Effector memory CD4-positive, alpha-beta T cell (primary cell): Measurements from ENCODE around the gene SPPL3.

Experiments used
- DNase-seq, 3 donors: peaks; one replicate each; pipeline ENCODE4 v3.0.0-alpha.2; 2020
- H3K27ac ChIP-seq: 2 replicates; pipeline ENCODE4 v1.7.0; 2013; ENCODE audit warnings: mild to moderate bottlenecking, low read length, moderate library complexity; ENCODE audit not compliant: insufficient read depth, poor library complexity, severe bottlenecking
- H3K27me3 ChIP-seq: replicated peaks from 2 replicates; pipeline ENCODE4 v1.7.0; 2013; ENCODE audit warnings: mild to moderate bottlenecking, low read length; ENCODE audit not compliant: insufficient read depth, control insufficient read depth, poor library complexity, severe bottlenecking
- H3K36me3 ChIP-seq: 2 replicates; pipeline ENCODE4 v1.7.0; 2013; ENCODE audit warnings: mild to moderate bottlenecking, low read length, moderate library complexity; ENCODE audit not compliant: control insufficient read depth, insufficient read depth
- H3K4me1 ChIP-seq: 2 replicates; pipeline ENCODE4 v1.7.0; 2013; ENCODE audit warnings: low read length, mild to moderate bottlenecking; ENCODE audit not compliant: control insufficient read depth, insufficient read depth, poor library complexity, severe bottlenecking
- H3K4me3 ChIP-seq: 2 replicates; pipeline ENCODE4 v1.7.0; 2013; ENCODE audit warnings: low read length, low read depth, mild to moderate bottlenecking; ENCODE audit not compliant: insufficient read depth, poor library complexity, severe bottlenecking
- H3K9me3 ChIP-seq: 2 replicates; pipeline ENCODE4 v1.7.0; 2013; ENCODE audit warnings: mild to moderate bottlenecking, low read length, moderate library complexity; ENCODE audit not compliant: control insufficient read depth

SPPL3 gene

GRCh38 chr12:120822832-120823503 is 81.2 kb downstream of the SPPL3 start:
- Histone ChIP-seq H3K27me3 (no peaks in the 10 kb centered on the region), H3K4me3 (no peak overlapping the region), H3K9me3 (no peaks in the 10 kb centered on the region), H3K36me3 (no peaks in the 10 kb centered on the region), H3K4me1 (peaks cover 3% of the 10 kb centered on the region), H3K27ac (no peak overlapping the region)
- no peak for DNase-seq

GRCh38 chr12:120821878-120822277 is 82.3 kb downstream of the SPPL3 start:
- no peaks in the 10 kb centered on the region for H3K36me3 ChIP-seq
- no peak for DNase-seq
- H3K27ac ChIP-seq: no peak overlapping the region
- peaks cover 3% of the 10 kb centered on the region for H3K4me1 ChIP-seq
- H3K9me3 ChIP-seq: no peaks in the 10 kb centered on the region
- H3K4me3 ChIP-seq: no peak overlapping the region
- no peaks in the 10 kb centered on the region for H3K27me3 ChIP-seq

GRCh38 chr12:120820884-120821510 is 83.2 kb downstream of the SPPL3 start:
- H3K27me3 ChIP-seq: no peaks in the 10 kb centered on the region
- DNase-seq: no peak
- H3K9me3 ChIP-seq: no peaks in the 10 kb centered on the region
- no peak overlapping the region for H3K27ac ChIP-seq
- no peaks in the 10 kb centered on the region for H3K36me3 ChIP-seq
- H3K4me3 ChIP-seq: no peak overlapping the region
- peaks cover 3% of the 10 kb centered on the region for H3K4me1 ChIP-seq

GRCh38 chr12:120818416-120818815 is 85.7 kb downstream of the SPPL3 start:
- no peak for DNase-seq
- Histone ChIP-seq H3K9me3 (no peaks in the 10 kb centered on the region), H3K4me3 (no peak overlapping the region), H3K27ac (no peak overlapping the region), H3K27me3 (no peaks in the 10 kb centered on the region), H3K36me3 (no peaks in the 10 kb centered on the region), H3K4me1 (peaks cover 3% of the 10 kb centered on the region)

GRCh38 chr12:120817559-120818330 is 86.4 kb downstream of the SPPL3 start:
- no peak for DNase-seq
- Histone ChIP-seq H3K27me3 (no peaks in the 10 kb centered on the region), H3K4me3 (no peak overlapping the region), H3K4me1 (peaks cover 3% of the 10 kb centered on the region), H3K36me3 (no peaks in the 10 kb centered on the region), H3K27ac (no peak overlapping the region), H3K9me3 (no peaks in the 10 kb centered on the region)

- H3K36me3 ChIP-seq: no peaks in the 10 kb centered on the region
- H3K4me1 ChIP-seq: peaks cover 3% of the 10 kb centered on the region
- H3K9me3 ChIP-seq: no peaks in the 10 kb centered on the region
- H3K27ac ChIP-seq: no peak overlapping the region
- no peak for DNase-seq
- H3K4me3 ChIP-seq: no peak overlapping the region
- no peaks in the 10 kb centered on the region for H3K27me3 ChIP-seq
Observed at GRCh38 chr12:120816363-120816762, 87.8 kb downstream of the SPPL3 start.

GRCh38 chr12:120814903-120815429 is 89.2 kb downstream of the SPPL3 start:
- Histone ChIP-seq H3K4me1 (no peaks in the 10 kb centered on the region), H3K9me3 (no peaks in the 10 kb centered on the region), H3K27me3 (no peaks in the 10 kb centered on the region), H3K36me3 (no peaks in the 10 kb centered on the region), H3K27ac (no peak overlapping the region), H3K4me3 (no peak overlapping the region)
- no peak for DNase-seq

- H3K4me1 ChIP-seq: no peaks in the 10 kb centered on the region
- H3K9me3 ChIP-seq: no peaks in the 10 kb centered on the region
- no peak overlapping the region for H3K27ac ChIP-seq
- DNase-seq: no peak
- no peak overlapping the region for H3K4me3 ChIP-seq
- H3K27me3 ChIP-seq: no peaks in the 10 kb centered on the region
- H3K36me3 ChIP-seq: peaks cover 4% of the 10 kb centered on the region
Observed at GRCh38 chr12:120814203-120814902, 89.8 kb downstream of the SPPL3 start.

- Histone ChIP-seq H3K4me1 (no peaks in the 10 kb centered on the region), H3K36me3 (peaks cover 4% of the 10 kb centered on the region), H3K9me3 (no peaks in the 10 kb centered on the region), H3K27ac (no peak overlapping the region), H3K27me3 (no peaks in the 10 kb centered on the region), H3K4me3 (no peak overlapping the region)
- DNase-seq: no peak
Observed at GRCh38 chr12:120813588-120814153, 90.5 kb downstream of the SPPL3 start.
